NCI-H82 treated with DMSO at 0.1 percent for 48 hours (cell line): ENCODE data around the gene KRT74.

Experiments
- DNase-seq: peaks from one replicate; lab custom pipeline; 2025; ENCODE audit not compliant: unreplicated experiment; lab: John Stamatoyannopoulos, UW

Gene KRT74

GRCh38 chr12:52575948-52576347 is 2.3 kb upstream of the KRT74 start:
- no peak for DNase-seq

- DNase-seq: no peak
These were observed 1.6 kb upstream of the KRT74 start for GRCh38 chr12:52575256-52575655.

GRCh38 chr12:52573306-52573705 is 337 bp downstream of the KRT74 start:
- DNase-seq: no peak

GRCh38 chr12:52570511-52570910 is 3.1 kb downstream of the KRT74 start:
- no peak for DNase-seq

- DNase-seq: no peak
These were observed 5.5 kb downstream of the KRT74 start for GRCh38 chr12:52568111-52568510.

- DNase-seq: no peak
These were observed 6.8 kb downstream of the KRT74 start for GRCh38 chr12:52566847-52567291.

GRCh38 chr12:52564582-52564981 is 9.1 kb downstream of the KRT74 start:
- no peak for DNase-seq

- DNase-seq: no peak
These were observed 11.7 kb downstream of the KRT74 start for GRCh38 chr12:52561880-52562449.

- no peak for DNase-seq
These were observed 13.7 kb downstream of the KRT74 start for GRCh38 chr12:52559979-52560378.

GRCh38 chr12:52558781-52559445 is 14.7 kb downstream of the KRT74 start:
- DNase-seq: no peak

GRCh38 chr12:52557476-52557875 is 16.2 kb downstream of the KRT74 start:
- DNase-seq: no peak

- no peak for DNase-seq
These were observed 18.1 kb downstream of the KRT74 start for GRCh38 chr12:52555577-52555976.

- DNase-seq: no peak
These were observed 20.9 kb downstream of the KRT74 start, which contains the start of gene KRT71 for GRCh38 chr12:52552681-52553195. Gene KRT71, minus strand, starts transcription at chr12:52553145. Its CDS starts 68 bp downstream, at chr12:52553077.

GRCh38 chr12:52552055-52552454 is 21.6 kb downstream of the KRT74 start:
- DNase-seq: no peak

- no peak for DNase-seq
These were observed 22.3 kb downstream of the KRT74 start for GRCh38 chr12:52551216-52551865.

- no peak for DNase-seq
These were observed 27.5 kb downstream of the KRT74 start for GRCh38 chr12:52546126-52546525.

GRCh38 chr12:52543985-52544883 is 29.4 kb downstream of the KRT74 start:
- DNase-seq: no peak

GRCh38 chr12:52542785-52543318 is 30.8 kb downstream of the KRT74 start:
- DNase-seq: no peak

- DNase-seq: no peak
These were observed 31.5 kb downstream of the KRT74 start for GRCh38 chr12:52542157-52542556.

- DNase-seq: no peak
These were observed 31.9 kb downstream of the KRT74 start for GRCh38 chr12:52541709-52542108.

GRCh38 chr12:52540531-52540930 is 33.1 kb downstream of the KRT74 start:
- no peak for DNase-seq
